HG03520 (cell line): ENCODE data around the gene INPP5D.

Experiments used
- ATAC-seq: cut with Tn5 transposase; IDR thresholded peaks from one replicate; pipeline ENCODE4 v1.9.1; 2021; ENCODE audit warnings: mild to moderate bottlenecking, moderate library complexity; ENCODE audit not compliant: unreplicated experiment

INPP5D gene

DNA sequence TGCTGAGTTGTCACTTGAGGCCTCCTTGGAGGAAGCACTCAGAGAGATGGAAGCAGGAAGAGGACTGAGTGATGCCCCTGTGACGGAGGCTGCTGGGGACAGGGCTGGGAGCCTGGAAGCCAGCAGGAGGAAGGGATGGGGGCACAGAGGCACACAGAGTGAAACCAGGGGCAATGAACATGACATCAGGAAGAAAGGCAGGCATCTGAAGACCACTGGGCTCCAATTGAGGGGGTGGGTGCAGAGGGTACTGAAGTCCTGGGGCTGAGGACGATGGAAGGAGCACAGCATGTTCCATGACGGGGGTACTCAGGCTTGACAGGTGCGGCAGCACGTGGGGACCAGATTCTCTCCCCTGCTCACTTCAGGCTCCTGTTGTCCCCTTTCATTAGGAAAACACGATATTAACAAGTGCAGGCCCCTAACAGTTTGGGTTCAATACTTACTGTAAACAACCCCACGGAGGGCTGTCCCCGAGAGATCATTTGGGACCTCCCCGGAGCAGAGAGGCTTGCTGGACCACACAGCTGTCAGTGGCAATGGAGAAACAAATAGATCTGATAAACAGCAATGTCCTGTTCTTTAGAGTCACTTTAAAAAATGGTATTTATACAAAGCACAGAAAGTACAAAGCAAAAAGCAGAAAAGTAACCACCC lies 8.7 kb downstream of the INPP5D start:
- no peak for ATAC-seq

DNA sequence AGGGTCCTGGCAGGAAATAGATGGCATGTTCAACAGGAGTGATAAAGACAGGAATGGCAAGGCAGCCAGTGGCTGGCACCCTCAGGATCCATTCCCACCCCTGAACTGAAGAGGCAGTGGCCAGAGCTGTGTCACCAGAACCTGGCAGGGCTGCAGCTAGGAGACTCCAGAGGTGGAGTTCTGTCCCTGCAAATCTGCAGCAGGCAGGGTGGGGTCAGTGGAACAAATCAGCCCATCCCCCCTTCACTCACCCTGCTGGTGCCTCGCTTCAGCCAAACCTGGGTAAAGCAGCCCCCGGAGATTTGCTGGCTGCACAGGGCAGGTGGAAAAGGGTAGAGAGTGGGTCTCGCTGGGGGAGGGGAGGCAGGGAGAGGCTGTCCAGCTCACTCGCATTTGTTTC lies 12.7 kb downstream of the INPP5D start:
- ATAC-seq, result no peak

DNA sequence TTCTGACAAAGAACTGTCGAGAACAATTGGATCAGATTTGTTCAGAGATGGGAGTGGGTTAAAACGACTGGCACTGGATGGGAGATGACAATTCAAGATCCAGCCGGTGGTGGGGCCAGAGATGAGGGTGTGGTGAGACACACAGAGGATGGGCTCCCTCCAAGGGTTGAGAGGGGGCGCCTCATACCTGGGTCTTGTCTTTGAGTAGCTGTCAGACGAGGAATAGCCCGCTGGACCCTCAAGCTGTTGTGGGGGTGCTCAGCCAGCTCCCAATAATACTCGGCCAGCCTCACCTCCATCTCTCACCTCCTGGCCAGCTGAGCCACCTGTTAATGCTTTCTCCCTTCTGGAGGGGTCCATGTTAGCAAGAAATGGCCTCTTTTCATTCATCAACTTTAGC lies 14.0 kb downstream of the INPP5D start:
- ATAC-seq, result no peak

DNA sequence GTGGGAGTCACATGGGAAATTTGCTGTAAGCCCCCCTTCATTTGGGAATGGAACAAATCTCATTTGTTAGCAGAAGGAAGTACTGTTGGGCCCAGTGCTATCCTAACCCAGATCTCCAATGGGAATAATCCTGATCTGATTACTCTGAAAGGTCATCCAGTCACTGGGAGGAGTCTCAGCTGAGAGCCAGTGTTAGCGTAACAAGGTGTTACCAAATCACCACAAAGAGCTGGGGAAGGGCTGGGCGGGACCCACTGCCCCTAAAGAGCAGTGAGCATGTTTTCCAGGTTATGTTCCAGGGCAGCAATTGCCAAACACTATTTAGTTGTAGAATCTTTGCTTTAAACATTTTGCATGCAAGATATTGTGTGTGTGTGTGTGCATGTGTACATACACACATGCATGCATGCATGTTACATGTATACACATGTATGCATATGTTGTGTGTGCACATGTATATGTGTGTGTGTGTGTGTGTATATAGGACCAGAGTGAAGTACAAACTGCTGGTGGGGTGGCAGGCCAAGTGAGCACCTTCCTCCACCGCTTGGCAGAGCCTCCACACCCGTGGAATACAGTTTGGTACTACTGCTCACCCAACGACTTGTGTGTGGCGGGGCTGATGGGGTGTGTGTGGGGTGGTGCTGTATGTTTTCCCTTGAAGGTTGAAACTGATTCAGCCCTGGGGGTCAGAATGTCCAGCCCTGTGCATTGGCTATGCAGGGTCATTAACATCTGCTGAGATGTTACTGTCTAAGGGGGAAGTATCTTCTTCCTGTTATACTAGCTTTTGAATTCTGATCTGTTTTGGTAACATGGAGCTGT lies 15.2 kb downstream of the INPP5D start:
- peak; percentile 20 for ATAC-seq

DNA sequence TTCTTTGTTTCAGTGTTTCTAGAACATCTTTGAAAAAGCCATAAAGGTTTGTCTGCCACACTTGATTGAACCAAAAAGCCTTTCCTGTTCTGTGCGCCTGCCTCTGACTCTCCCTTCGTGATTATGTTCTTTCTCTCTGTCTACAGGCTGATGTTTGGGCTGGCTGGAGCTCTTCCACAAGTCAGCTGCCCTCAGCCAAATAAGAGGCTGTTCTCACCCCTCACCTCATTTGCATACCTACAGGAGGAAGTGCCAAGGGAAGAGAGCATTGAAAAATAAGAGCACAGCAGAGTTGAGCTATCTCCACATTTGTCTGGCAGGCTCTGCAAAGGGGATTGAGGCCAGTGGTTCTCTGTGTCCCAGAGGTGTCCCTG lies 15.8 kb downstream of the INPP5D start:
- peak; percentile 43 for ATAC-seq

DNA sequence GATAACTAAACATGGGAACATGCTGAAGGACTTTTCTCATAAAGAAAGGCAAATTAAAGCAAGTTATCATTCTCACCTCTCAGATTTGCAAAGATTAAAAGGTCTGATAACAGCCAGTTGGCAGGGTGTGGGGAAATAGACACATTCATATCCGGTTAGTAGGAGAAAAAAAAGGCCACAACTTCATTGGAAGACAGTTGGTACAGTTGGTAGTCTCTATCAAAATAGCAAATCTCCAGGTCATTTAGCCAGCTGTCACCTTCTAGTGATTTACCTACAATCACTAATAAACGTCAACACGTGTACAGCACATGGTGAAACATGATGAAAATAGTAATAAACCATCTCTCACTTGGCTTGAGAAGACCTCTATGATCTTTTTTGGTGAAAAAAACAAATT lies 16.6 kb downstream of the INPP5D start:
- no peak for ATAC-seq

DNA sequence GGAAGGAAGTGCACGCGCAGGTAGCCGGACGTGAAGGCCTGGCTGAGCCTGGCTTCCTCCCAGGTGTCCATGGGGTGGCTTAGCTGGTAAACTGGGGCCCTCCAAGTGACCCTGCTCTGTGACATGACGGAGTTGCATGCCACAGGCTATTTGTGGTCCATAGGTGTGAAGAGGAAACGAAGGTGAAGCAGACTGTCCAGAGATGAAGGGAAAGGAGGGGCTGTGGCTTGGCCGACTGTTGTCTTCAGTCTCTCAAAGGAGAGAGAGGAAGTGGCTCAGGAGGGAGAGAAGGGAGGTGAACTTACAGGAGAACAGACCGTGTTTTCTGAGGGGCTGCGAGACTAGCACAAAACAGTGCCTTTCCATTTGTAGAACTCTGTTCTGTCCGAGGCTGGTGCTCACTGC lies 19.3 kb downstream of the INPP5D start:
- ATAC-seq, result no peak

DNA sequence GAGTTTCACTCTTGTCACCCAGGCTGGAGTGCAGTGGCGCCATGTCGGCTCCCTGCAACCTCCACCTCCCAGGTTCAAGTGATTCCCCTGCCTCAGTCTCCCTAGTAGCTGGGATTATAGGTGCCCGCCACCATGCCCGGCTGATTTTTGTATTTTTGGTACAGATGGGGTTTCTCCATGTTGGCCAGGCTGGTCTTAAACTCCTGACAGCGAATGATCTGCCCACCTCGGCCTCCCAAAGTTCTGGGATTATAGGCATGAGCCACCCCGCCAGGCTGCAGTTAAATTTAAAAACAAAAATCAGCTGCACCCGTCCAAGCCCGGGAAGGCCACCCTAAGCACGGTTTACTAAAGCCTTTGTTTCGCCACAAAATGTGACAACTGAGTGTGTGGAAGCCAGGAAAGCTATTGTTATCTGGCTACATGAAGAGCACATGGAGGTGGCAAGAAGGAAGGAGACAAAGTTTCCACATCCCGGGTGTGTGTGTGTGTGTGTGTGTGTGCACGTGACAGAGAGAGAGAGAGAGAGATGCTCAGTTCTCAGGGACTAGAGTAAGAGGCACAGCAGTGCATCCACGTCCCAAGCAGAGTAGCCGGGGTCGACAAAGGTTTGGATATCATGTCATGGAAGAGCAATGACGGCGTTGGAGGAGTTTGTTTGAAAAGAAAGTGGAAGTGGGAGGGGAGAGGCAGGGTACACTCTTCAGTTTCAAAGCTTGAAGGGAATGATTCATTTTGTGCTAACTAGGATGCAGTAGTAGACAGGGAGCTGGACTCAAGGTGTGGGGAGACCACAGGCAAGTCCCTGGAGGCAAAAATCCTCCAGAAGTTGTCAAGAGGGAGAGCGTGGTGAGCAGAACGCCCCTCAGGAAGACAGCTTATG lies 20.1 kb downstream of the INPP5D start:
- no peak for ATAC-seq

DNA sequence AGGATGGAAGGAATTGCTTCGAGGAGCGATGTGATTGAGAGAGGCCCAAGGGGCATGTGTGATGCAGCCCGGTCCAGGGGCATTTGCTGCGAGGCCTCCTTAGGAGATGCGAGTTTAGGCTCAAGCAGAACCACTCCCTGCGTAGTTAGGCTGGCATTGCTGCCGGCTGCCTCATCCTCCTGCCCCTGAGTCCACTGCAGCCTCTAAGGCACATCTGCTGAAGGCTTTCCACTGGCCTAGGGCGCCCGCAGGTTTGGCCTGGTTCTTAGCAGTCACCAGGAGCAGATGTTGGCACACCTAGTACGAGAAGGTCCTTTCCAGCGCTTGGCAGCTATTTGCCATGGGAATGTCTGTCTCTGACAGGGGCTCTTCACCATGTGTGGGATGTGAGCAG lies 20.7 kb downstream of the INPP5D start:
- no peak for ATAC-seq

DNA sequence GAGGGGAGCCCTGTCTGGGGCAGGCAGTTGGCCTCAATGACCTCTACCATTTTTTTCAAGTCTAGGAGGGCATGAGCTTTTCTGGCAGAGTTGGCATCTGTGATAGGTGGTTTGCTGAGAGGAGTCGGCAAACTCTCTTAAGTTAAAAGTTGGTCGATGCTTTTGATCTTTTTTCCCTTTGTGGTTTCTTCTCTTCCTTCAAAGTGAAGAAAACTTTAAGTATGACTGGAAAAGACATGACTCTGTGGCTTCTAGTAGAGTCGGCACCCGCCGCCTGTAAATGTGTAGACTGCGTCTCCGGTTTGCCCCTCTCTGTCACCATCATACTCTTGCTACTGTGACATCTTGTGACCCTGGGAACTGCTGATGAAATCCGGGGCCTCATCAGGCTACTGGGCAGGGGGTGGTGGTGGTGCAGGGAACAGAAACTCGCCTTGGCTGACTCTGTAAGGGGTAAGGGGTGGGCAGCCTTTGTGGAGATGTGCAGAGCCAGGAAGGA lies 21.1 kb downstream of the INPP5D start:
- no peak for ATAC-seq

DNA sequence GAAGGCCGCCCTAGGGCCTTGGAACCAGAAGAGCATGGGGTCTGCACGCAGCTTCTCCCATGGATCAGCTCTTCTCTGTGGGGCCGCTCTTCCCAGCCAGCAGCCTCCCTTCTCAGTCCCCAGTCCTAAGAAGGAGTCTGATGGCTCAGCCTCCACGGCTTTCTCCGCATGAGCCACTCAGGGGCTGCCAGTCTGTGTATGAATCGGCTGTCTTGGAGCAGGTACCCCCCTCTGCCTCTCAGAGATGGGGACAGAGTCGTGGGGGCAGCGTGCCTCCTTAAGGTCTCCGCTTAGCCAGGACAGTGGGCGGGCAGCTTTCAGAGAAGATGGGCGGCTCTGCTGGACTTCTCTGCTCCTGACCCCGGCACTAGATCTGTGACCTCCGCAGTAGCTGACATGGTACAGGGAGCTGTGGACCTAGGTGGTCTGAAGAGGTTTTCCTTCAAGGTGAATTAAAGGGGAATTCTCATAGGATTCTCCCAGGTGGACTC lies 21.6 kb downstream of the INPP5D start:
- ATAC-seq, result peak; percentile 2

DNA sequence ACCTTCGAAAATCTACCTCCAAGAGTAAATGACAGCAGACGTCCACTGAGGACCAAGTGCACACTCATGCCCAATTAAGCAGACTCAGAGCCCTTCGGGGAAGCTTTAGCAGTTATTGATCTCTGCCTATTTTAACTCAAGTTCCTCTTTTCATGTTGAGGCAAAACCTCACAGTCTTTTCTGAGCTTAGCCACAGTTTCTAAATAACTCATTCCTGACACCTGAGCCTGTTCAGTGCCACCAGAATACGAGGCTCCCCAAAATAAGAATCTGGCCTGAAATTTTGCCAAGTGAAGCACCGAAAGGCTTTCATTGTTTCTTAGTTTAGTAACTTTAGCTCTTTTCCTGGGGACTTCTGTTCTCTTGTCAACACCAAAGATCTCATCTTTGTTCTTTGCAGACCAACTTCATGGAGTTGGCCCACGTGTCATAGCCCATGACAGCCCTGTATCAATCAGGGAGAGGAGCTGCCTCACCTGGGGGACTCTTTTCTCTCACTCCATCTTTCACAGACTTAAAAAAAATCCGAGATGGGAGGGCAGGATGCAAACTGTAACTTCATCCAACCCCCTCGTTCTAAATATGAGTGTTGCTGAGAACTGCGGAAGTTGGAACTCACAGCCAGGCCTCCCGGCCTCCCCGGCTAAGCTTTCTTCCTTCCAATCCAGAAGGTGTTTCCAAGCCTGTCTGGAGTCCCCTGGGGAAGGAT lies 22.2 kb downstream of the INPP5D start:
- ATAC-seq, result peak; percentile 33

DNA sequence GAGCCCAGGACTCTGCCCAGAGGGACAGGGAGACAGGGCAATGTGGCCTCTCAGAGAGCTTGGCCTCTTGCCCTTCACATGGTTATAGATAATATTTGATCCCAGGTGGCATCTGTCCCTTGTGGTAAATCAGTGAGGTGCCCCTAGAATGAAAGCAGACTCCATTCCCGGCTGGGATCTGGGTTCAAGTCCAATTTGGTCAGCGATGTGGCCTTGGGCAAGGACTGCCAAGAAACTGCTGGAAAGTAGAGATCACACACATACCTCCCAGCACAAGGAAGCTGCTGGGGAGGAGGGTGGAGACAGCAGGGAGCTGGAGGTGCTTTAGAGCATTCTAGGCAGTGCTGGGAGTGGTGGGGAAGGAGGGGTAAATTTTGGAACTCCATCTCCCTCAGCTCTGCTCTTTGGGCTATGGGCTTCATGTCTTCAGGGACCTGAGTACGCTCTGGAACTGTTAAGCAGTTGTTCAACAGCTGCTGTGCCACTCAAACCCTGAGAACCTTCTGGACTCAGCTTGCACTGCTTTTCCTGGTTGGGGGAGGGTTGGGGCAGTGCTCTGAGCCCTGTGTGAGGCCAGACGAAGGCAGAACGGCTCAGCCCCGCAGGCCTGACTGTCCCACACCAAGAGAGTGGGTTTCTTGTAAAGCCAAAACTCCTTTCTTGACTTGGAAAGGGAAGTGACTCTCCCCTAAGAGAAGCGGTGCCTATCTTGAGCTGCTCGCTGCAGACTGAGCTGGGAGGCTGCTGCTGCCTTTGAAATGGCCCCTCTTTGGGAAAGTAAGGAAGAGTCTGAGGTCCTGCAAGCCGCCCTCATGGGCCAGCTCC lies 23.0 kb downstream of the INPP5D start:
- ATAC-seq, result no peak

DNA sequence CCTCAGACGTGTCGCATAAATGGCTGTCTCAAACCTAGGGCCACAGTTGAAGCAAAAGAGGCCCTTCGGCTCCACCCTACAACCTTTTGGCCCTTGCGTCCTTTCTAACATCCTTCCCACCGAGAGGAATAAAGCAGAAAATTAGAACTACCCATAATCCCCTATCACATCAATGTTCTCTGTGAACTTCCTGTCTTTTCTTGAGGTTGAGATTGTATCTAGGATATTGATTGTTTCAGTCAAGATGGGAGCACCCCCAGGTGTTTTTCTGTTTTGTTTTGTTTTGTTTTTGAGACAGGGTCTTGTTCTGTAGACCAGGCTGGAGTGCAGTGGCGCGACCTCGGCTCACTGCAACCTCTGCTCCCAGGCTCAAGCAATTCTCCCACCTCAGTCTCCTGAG lies 23.6 kb downstream of the INPP5D start:
- no peak for ATAC-seq

DNA sequence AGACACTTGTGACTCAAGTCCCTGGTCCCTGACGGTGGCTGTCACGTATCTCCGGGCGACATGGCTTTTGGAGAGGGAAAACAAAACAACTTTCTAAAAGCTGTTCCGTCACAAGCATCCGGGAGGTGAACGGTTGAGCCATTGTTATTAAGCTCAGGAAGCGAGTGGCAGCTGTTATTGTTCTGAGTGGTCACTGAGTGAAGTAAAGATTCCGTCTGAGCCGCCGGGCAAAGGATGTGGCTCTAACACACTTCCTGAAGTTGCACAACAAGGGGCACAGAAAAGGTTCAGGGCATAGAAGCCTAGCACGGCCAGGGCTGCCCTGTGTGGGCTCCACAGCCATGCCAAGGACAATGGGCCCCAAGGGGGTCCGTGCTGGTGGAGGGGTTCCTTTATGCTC lies 24.3 kb downstream of the INPP5D start:
- ATAC-seq, result peak; percentile 27

DNA sequence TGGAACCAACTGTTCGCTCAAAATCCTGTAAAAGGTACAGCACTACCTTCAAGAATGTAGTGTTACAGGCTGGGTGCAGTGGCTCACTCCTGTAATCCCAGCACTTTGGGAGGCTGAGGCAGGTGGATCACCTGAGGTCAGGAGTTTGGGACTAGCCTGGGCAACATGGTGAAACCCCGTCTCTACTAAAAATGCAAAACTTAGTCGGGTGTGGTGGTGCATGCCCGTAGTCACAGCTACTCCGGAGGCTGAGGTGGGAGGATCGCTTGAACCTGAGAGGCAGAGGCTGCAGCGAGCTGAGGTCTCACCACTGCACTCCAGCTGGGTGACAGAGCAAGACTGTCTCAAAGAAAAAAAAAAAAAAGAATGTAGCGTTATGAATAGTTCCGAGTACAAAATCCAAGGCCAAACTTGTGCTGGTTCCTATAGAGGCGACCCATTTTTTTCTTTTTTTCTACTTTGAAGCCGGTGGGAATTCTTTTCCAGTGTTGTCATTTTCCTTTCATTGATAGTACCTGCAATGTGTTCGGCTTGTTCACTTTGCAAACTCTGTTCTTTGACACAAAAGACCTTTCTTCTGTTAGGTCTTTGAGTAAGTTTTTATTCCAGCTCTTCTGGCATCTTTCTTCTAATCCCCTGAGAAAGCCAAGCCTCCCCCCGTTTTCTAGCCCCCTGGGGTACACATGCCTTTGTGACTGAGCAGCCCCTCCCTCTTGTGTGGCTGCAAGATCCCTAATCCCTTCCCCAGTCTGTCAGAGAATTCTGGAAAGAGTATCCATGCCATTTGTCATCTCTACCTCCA lies 25.1 kb downstream of the INPP5D start:
- no peak for ATAC-seq

DNA sequence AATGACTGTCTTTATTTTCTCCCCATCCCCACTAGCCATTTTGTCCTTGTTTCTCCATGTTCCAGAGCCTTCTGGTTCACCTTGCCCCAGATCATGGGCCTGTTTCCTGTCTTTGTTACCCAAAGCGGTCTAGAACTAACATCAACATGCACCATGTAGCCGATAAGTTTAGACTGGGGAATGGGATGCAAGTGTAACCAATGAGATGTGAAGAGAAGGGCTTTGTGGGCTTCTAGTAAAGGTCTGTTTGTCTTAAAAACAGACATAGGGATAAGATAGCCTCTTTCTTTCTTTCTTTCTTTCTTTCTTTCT lies 25.7 kb downstream of the INPP5D start:
- ATAC-seq, result no peak

DNA sequence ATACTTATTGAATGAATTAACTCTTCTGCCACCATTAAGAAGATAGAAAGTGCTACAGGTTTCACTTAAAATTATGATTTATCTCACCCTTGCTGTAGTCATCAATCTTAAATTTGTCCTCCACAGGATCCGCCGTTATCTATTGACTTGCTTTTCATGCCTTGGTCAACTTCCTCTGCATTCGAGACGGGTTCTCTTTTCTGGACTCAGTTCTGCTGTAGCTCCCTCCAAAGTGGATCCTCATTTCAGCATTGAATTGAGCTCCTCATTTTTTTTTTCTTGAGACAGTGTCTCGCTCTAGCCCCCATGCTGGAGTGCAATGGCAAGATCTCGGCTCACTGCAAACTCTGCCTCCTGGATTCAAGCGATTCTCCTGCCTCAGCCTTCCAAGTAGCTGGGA lies 27.6 kb downstream of the INPP5D start:
- ATAC-seq, result no peak

DNA sequence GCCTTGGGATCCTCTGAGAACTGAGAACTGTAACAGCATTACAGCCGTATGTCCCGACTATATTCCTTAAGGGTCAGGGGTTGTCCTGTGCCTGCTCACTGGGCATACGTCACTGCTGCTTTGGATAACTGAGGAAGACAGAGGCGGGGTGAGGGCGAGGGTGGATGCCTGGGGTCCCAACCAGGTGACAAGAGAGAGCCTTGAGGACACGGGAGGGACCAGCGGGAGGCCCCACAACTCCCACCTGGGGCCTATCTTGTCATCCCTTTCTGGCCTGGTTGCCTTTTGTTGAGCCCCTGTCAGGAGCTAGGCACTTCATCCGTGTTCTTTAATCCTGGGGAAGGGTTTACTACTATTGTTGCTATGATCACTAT lies 28.8 kb downstream of the INPP5D start:
- no peak for ATAC-seq
